Adrenal gland (tissue), 5 donors: ENCODE data around the gene MAP3K8.

ENCODE experiments used
- POLR2A ChIP-seq, 2 donors: fragments of 450-650 bp; IDR thresholded peaks; one replicate each; pipeline ENCODE4 v1.6.1; 2017; ENCODE audit warnings: antibody characterized with exemption in 2 of 2, mild to moderate bottlenecking in 2 of 2, moderate library complexity in 1 of 2
- TF ChIP-seq, protein P1 (sequence below), 6 experiments: fragments of 450-650 bp in 4 of 6; fragments of 200-600 bp in 2 of 6; sonication (generic) in 1 of 6; IDR thresholded peaks; 1 replicate in 5 of 6; 2 replicates in 1 of 6; pipeline versions ENCODE4 v1.5.1 to v1.8.0; 2016 to 2021; ENCODE audit warnings: antibody characterized with exemption in 6 of 6, mild to moderate bottlenecking in 2 of 6, moderate library complexity in 1 of 6
- donor health status: DM: no; HTN: no; CAD: no.

DNA sequence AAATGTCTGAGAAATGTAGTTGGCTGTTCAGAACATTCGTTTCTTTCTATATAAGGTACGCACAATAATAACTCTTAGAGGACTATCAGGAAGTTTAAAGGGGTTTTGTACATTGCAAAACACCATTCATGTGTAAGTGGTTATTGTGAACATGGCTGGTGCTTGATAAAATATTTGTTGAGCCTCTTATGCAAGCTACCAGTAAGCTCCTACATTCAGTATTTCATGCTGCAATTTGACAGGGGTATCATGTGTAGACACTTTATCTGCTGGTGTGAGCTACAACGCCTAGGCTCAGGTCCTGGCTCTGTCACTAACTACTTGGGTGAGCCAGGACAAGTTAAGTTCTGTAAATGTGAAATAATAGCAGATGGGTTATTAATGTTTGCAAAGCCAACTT lies 75.5 kb downstream of the MAP3K8 start:
- TF ChIP-seq, protein P1, sequence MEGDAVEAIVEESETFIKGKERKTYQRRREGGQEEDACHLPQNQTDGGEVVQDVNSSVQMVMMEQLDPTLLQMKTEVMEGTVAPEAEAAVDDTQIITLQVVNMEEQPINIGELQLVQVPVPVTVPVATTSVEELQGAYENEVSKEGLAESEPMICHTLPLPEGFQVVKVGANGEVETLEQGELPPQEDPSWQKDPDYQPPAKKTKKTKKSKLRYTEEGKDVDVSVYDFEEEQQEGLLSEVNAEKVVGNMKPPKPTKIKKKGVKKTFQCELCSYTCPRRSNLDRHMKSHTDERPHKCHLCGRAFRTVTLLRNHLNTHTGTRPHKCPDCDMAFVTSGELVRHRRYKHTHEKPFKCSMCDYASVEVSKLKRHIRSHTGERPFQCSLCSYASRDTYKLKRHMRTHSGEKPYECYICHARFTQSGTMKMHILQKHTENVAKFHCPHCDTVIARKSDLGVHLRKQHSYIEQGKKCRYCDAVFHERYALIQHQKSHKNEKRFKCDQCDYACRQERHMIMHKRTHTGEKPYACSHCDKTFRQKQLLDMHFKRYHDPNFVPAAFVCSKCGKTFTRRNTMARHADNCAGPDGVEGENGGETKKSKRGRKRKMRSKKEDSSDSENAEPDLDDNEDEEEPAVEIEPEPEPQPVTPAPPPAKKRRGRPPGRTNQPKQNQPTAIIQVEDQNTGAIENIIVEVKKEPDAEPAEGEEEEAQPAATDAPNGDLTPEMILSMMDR (IDR thresholded peaks at IDR 0.05), result no peak
- no peak for TF ChIP-seq POLR2A (IDR thresholded peaks at IDR 0.05)
